ACHN (cell line): ENCODE data around the gene DDX25.

Source experiments
- DNase-seq: peaks from one replicate; pipeline ENCODE4 v3.0.0-alpha.2; 2015
- in situ Hi-C: cut with HindIII; loops from 2 replicates; pipeline ENCODE4 v1.10.0; 2017; ENCODE audit warnings: low sequenced_read_pairs, low pct_ligation_motif_present, low pct_unique_long_range_greater_than_20kb

The DDX25 gene

DNA sequence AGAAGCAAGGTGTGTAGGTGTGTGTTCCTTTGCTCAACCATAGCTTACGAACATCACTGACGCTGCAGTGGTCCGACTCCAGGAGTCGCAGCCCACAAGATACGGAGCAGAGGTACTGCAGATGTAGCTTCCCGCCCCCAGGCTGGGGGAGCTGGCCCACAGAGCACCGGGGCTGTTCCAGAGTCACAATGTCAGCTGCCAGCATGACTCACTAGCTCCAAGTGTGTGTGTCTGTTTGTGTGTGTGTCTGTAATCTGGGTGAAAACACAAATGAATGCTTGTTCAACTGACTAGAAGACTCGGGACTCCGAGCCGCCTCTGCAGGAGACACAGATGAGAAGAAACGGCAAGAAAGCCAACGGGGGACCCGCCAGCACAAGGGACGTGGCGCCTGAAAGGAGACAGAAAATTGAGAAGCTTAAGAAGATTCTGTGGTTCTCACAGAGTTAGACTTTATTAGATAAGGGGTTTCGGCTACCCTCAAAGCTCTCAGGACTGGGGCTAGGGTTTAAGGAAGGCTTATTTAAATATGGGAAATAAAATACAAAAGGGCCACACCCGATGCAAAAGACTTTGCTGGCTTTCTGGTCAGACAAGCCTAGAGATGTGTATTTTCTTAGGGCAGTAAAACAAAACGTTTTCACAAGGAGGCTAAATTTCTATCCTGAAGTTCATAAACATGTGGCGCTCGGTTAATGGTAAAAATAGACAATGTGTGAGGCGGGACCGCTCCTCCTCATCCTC, 52.3 kb downstream of the DDX25 start:
- in situ Hi-C loops = no loop called here
- no peak for DNase-seq

DNA sequence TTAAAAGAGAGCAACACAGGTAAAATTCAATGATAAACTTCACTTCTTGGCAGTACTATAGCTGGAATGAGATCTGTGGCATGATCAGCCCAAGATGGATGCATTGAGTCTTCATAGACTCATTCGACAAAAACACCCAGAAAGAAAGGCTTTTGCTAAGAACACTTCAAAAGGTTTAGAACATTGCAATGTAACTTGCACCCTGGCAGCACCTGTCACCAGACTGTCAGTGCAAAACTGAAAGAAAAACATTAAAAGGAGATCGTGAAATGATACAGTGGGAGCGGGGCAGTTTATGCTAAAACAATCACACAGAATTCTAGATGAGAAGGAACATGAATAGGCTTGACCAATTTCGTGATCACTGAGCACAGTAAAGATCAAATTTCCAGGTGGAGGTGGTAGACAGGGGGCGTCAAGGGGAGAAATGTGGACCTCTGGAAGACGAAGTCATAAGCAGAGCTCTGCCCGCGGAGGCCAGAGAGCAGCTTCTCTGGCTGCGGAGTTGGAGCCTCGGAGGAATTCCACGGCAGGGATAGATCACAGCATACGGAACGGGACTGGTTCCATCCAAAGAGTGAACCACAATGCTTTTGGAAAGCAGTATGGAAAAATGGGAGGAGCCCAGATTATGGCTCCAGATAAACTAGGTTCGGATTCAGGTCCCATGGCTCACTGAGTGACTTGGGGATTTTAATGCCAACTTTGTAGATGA, 53.5 kb downstream of the DDX25 start:
- no peak for DNase-seq
- in situ Hi-C loops = no loop called here

DNA sequence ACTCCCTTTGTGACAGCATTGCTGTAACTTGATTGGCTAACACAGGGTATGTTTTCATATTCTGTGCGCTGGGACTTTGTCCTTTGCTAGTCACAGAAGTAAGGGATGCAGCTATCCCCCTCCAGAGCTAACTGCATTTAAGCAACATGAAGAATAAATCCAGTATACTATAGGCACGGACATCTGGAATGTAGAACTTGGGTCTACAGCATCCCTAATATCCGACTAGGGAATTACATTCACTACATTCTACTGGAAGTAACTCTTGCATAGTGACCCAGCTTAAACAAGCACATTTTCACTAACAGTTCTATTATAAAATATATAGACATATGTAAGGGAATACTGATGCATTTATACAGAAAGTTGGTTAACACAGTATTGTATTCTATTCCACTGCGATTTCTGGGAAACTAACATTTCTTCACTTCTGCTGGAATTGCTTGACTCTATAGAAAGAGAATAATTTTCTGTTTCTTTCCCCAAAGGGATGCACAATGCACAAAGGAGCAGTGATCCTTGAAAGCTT, 54.6 kb downstream of the DDX25 start:
- DNase-seq = no peak
- in situ Hi-C loops = no loop called here

DNA sequence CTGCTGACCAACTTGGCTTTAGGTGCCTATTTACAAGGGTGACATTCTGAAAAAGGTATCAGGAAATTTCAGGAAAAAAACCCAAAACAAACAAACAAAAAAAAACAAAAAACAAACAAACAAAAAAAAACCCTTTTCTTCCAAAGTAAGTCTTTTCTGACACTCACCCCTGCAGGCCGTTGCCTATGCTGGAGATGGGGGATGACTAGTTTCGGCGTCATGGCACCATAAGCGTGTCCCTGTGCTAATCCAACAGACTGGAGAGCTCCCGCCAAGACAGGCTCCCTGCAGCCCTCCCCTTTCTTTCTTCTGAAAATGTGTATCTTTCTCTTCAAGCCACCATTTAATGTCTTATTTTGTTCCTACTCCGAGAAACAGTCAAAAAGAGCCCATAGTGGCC, 55.2 kb downstream of the DDX25 start:
- in situ Hi-C loops = no loop called here
- no peak for DNase-seq

DNA sequence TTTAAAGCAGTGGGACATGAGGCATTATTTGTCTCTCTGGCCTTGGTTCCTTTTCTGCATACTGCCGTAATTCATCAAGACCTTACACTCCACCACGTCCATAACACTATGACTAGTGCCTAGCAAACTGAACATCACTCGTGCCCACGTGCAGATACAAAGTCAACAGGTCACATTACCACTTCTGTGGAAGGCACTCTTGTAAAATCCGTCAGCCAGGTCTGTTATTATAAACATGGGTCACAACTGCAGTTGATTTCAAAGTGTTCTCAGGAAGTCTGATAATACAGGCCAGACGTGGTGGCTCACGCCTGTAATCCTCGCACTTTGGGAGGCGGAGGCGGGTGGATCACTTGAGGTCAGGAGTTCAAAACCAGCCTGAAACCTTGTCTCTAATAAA, 55.6 kb downstream of the DDX25 start:
- DNase-seq = no peak
- in situ Hi-C loops = no loop called here

DNA sequence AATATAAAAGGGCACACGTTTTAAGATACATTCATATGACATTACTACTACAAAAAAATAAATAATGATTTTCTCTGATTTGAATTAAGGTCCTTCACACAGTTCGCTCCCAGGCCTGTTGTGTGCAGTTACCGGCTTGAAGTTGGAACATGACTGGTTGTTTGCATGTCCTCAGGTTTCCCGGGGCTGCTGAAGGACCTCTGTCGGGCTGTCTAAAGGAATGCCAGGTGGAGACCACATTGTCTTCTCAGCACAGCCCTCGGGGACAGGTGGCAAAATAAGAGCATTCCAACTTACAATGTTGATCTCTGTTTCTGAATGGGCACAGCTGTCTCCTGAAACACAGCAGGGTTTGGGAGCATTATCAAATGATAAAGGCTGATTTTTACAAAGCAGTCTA, 56.5 kb downstream of the DDX25 start:
- no peak for DNase-seq
- in situ Hi-C loops = no loop called here

DNA sequence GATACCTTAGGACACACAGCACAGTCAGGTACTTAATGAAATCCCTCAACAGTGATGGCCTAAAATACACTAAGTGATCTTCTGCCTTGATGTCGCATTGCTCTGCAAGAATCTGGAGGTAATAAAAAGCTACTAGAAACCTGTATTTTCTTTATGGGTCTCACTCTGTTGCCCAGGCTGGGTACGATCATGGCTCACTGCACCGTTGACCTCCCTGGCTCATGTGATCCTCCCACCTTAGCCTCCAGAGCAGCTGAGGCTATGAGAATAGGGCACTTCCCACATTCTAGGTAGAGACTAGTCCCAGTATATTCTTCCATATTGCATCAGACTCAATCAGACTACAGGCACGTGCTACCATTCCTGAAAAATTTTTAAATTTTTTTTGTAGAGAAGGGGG, 63.2 kb downstream of the DDX25 start:
- DNase-seq = no peak
- in situ Hi-C loops = no loop called here

DNA sequence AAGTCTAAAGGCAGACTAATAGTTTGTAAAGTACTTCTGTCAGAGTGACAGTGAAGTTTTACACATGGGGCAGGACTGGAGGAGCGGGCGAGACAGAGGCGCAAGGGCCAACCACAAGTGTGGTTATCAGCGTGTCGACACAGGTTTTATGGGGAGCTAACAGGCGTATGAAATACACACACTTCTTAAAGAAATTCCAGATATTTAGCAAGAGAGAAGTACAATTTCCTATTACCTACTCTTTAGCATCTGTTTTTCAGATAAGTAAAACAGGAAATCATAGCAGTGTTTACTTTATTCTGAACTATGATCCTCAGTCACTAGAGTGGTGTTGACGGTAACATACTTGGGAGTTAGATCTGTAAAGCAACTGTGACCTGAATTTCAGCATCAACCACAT, 64.0 kb downstream of the DDX25 start:
- in situ Hi-C loops = no loop called here
- no peak for DNase-seq

DNA sequence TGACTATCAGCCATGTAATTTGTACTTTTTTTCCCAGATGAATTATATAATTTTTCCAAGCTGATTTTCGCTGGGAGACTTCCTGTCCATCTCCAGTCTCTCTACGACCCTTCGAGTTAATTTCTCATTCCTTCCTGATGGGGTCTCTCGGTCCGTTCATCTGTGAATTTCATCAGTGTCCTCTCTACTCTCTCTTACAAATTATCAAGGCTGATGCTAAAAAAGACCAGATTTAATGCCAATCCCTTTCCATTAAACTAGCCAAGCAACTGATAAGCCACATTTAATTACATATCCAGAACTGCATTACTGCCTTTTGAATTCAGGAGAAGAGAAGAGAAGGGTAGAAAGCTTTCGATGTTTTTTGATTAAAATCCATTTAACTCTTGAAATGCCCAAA, 67.3 kb downstream of the DDX25 start:
- DNase-seq = no peak
- in situ Hi-C loops = no loop called here

DNA sequence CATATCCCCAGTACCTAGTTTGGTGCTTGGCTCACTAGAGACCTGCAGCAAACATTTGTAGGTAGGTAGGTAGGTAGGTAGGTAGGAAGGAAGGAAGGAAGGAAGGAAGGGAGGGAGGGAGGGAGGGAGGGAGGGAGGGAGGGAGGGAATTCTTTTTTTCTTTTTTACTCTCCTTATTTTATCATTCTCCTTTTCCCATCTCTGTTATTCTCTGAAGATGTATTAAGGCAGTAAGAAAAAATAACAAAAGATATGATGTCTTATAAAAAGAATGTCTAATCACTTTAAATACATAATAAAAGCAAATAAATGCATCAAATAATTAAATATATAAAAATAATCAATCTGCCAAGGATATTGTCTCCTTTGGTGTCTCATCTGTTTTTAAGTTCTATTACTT, 70.0 kb downstream of the DDX25 start:
- in situ Hi-C loops = no loop called here
- DNase-seq = no peak

DNA sequence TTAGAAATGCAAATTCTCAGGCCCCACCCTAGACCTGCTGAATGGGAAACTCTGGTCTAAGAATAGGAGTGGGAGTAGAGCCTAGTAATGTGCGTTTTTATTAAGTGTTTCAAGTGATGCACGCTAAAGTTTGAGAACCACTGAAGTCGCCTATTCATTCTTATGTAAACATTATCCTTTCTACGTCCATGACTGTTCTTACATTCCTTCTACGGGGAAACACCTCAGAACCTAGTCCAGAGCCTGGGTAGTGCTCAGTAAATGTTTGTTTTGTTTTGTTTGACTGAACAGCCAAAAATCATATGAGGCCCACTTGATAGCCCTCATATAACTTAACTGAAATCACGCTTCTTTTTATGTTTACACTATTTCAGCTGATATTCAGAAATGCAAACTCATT, 71.3 kb downstream of the DDX25 start:
- in situ Hi-C loops = no loop called here
- no peak for DNase-seq

DNA sequence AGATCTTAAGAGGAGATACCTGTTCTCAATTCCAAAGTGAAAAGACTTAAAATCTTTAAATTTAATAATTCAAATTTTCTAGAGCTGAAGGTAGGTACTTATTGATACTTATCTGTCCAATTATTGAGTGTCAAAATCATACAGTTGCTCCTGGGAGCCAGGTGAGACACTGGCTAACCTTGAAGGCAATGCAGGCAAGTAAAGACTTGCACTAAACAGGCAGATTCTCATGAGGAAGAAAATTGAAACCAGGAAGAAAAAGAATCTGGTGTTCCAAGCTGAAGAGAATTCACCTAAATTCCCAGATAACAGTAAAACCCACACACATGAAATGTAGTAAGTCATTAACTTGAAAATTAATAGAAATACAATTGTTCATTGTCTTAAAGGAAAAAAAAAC, 71.8 kb downstream of the DDX25 start:
- DNase-seq = no peak
- in situ Hi-C loops = no loop called here

DNA sequence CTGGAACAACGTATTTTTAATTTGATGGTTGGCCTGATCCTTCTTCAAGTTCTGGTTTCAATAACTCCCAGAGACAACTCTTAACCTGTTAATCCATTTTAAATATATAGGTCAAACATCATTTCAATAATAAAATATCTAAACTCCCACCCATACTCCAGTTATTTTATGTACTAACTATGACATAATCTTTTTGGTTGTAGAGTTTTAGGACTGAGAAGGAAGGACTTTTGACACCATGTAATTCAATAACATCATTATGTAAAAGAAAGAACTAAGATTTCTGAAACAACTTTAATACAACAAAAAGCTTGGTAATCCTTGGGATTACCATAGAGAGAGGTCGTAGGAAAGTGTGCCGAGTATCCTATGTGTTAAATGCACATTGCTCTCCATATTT, 73.0 kb downstream of the DDX25 start:
- no peak for DNase-seq
- in situ Hi-C loops = no loop called here

DNA sequence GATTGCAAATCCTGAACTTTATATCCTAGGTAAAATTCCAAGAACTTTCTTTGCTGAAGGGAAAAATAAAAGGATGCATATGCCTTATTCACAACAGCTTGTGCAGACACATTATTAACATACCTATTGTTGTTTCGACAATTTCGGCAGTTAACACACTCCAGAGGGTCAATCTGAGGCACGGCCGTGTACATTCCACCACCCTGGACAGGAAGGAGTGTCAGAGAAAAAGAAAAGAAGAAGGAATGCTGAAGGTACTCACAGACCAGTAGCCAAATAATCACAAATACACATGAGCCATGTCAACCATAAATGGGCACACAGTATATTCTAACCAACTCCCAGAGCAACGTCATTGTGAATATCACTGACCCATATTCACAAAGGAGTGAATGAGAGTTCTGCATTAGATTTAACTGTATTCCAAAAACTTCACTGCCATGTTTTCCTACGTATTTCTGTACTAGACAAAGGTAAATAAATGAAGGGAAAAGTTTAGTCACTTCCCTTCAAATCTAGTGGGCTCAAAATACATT, 73.9 kb downstream of the DDX25 start:
- in situ Hi-C loops = no loop called here
- no peak for DNase-seq
